Activated CD4-positive, alpha-beta T cell treated with anti-CD3 and anti-CD28 coated beads, Interleukin-2, amount 10 ng/mL, durations not matched to agents 24 days and 14 days (primary cell): ENCODE data around the gene BASP1. TPM values are rescaled to one million over a fixed set of nuclear protein-coding genes. Genes with fewer than 3 reads are reported as not detected.

ENCODE experiments used
- DNase-seq: peaks from one replicate; pipeline ENCODE4 v3.0.0; 2022
- H3K27ac Mint-ChIP-seq: one replicate; pipeline ENCODE4 v1.8.0; 2022; ENCODE audit warnings: mild to moderate bottlenecking, mixed read lengths
- H3K27me3 Mint-ChIP-seq: one replicate; pipeline ENCODE4 v1.8.0; 2022; ENCODE audit warnings: mixed read lengths
- H3K36me3 Mint-ChIP-seq: one replicate; pipeline ENCODE4 v1.8.0; 2022; ENCODE audit warnings: low read depth, mild to moderate bottlenecking, mixed read lengths
- H3K4me1 Mint-ChIP-seq: one replicate; pipeline ENCODE4 v1.8.0; 2021; ENCODE audit warnings: mixed read lengths
- H3K4me3 Mint-ChIP-seq: one replicate; pipeline ENCODE4 v1.8.0; 2022; ENCODE audit warnings: mild to moderate bottlenecking, moderate library complexity, mixed read lengths
- H3K9me3 Mint-ChIP-seq: one replicate; pipeline ENCODE4 v1.8.0; 2021; ENCODE audit warnings: mixed read lengths
- intact Hi-C: fragments of 100-400 bp; cut with micrococcal nuclease; formaldehyde crosslinking; loops from one replicate; pipeline ENCODE4 v1.15.1; 2023
- total RNA-seq: library from RNA; stranded (reverse); gene quantifications from 2 replicates; pipeline ENCODE4 v1.2.3, GENCODE V29; 2022

Gene BASP1, protein sequence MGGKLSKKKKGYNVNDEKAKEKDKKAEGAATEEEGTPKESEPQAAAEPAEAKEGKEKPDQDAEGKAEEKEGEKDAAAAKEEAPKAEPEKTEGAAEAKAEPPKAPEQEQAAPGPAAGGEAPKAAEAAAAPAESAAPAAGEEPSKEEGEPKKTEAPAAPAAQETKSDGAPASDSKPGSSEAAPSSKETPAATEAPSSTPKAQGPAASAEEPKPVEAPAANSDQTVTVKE
- 0.33 and 0.37 TPM in 2 replicates for total RNA-seq

DNA sequence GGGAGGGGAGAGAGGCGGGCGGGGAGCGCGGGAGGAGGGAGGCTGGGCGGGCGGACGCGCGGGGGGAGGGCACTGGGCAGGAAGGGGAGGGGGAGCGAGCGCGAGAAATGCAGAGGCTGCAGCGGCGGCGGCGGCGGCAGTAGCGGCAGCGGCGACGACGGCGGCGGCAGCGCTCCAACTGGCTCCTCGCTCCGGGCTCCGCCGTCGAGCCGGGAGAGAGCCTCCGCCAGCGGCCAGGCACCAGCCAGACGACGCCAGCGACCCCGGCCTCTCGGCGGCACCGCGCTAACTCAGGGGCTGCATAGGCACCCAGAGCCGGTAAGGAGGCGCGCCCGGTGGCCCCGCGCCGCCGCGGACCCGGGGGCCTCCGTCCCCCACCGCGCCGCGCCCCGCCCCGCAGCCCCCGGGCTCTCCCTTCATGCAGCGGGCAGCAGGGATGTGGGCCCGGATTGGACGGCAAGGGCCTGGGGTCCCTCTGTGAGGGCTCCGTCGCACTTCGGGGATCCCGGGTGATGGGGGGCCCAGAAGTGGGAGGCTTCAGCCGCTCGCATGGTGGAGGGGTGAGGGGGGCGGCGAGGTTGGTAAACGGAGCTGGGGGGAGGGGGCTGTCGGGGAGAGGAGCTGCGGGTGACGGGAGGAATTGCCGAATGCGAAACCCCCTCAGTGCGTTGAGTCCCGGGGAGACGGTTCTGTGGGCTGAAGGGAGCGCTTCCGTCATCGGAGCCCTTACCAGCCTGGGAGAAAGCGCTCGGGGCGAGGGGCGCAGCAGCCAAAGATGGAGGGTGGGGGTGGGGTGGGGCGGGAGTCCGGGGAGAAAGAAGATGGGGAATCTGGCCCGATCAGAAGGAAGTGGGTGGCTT is at the start of gene BASP1:
TSS of gene BASP1 (plus strand) at position 139 of the 860 bp plus-strand sequence. CDS start 57,586 bp downstream, outside the sequence.
- Mint-ChIP-seq H3K4me1 (peaks cover 6% of the 10 kb centered on the region), H3K27ac (no peak within 1 kb of the TSS), H3K4me3 (peak within 1 kb of the TSS; percentile 55), H3K27me3 (peaks cover 45% of the 10 kb centered on the region), H3K36me3 (peaks cover 3% of the 10 kb centered on the region), H3K9me3 (no peaks in the 10 kb centered on the region)
- intact Hi-C loops = no loop called here
- DNase-seq = peak; percentile 61

DNA sequence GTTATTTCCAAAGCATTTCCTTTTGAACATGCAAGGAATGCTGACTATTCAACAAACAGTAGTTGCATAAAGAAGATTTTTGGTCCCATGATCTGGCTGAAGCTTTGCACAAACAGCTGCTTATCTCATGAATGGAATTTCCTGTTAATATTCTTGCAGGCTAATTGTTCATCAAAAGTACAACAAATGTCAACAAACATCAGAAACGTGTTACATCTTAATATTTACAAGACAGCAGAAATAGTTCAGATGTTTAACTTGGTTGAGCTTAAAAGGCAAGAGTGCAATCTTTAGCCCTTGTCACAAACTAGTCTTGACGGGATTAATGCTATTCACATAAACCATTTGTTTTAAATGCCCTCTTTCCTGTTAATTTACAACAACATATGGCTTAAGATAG is 47.9 kb upstream of the BASP1 start:
- no peaks in the 10 kb centered on the region for H3K36me3 Mint-ChIP-seq
- intact Hi-C loops = no loop called here
- H3K4me3 Mint-ChIP-seq = no peak overlapping the region
- no peak overlapping the region for H3K27ac Mint-ChIP-seq
- DNase-seq = no peak
- H3K9me3 Mint-ChIP-seq = no peaks in the 10 kb centered on the region
- H3K27me3 Mint-ChIP-seq = no peaks in the 10 kb centered on the region
- no peaks in the 10 kb centered on the region for H3K4me1 Mint-ChIP-seq

DNA sequence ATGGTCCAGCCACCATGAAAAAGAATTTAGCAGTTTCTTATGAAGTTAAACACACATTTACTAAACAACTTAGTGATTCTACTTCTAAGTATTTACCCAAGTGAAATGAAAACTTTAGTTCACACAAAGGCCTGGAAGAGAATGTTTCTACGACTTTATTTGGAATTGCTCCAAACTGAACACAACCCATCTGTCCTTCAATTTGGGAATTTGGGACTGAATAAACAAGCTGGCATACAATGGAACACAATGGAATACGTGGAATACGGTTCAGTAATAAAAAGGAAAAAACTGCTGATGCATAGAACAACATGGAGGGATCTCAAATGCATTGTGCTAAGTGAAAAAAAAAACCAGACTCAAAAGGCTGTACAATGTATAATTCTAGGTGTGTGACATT is 44.6 kb upstream of the BASP1 start:
- intact Hi-C loops = no loop called here
- Mint-ChIP-seq H3K36me3 (no peaks in the 10 kb centered on the region), H3K4me3 (no peak overlapping the region), H3K4me1 (no peaks in the 10 kb centered on the region), H3K27me3 (no peaks in the 10 kb centered on the region), H3K9me3 (no peaks in the 10 kb centered on the region), H3K27ac (no peak overlapping the region)
- DNase-seq = no peak

DNA sequence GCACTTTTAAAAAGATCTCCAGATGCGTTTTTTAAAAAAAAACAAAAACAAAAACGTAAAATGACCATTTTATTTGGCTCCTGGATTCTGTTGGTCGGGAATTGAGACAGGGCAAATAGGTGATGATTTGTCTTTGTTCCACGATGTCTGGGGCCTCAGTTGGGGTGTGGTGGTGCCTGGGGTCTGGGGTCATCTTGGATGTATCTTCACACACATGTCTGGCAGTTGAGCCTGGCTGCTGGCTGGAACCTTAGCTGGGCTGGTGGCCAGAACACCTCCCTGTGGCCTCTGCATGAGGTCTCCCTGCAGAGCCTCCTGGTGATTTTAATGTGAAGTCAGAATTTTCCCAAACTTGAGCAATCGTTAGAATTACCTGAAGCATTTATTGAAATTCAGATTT is 42.5 kb upstream of the BASP1 start:
- no peak for DNase-seq
- Mint-ChIP-seq H3K9me3 (no peaks in the 10 kb centered on the region), H3K4me3 (no peak overlapping the region), H3K4me1 (no peaks in the 10 kb centered on the region), H3K27ac (no peak overlapping the region), H3K27me3 (no peaks in the 10 kb centered on the region), H3K36me3 (no peaks in the 10 kb centered on the region)
- intact Hi-C loops = no loop called here

DNA sequence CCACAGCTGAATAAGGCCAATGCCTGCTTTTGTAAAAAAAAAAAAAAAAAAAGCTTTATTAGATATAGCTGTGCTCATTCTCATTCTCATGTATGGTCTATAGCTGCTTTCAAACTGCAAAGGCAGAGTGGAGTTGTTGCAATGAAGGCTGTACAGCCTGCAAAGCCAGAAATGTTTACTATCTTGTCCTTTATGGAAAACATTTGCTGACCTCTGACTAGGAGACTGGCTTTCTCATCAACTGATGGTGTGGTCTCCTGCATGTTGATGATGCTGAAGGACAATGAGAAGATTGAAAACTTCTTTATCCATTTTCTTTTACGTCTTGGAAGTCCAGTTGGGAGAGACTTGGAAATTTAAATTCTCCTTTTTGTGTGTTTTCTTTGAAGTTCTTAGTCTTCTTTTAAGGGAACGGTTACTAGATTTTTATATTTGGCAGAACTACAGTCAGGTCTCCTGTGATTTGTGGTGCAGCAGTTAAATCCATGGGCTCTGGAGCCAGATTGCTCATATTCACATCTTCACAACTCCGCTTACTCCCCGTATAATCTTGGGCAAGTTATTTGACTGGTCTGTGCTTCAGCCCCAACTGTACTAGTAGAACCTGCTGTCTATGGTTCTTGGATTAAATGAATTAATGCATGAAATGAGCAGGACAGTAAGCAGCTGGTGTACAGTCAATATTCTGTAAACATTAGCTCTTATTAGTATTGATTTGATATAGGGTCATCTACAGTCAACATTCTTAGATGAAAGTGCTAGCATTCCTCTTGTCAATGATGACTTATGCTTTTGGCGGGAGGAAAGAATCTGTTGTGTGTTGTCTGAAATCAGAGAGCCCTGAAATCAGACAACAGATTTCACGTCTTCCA is 39.7 kb upstream of the BASP1 start:
- no peaks in the 10 kb centered on the region for H3K36me3 Mint-ChIP-seq
- no peaks in the 10 kb centered on the region for H3K9me3 Mint-ChIP-seq
- no peak for DNase-seq
- no peaks in the 10 kb centered on the region for H3K27me3 Mint-ChIP-seq
- intact Hi-C loops = no loop called here
- no peak overlapping the region for H3K27ac Mint-ChIP-seq
- H3K4me1 Mint-ChIP-seq = no peaks in the 10 kb centered on the region
- H3K4me3 Mint-ChIP-seq = no peak overlapping the region

DNA sequence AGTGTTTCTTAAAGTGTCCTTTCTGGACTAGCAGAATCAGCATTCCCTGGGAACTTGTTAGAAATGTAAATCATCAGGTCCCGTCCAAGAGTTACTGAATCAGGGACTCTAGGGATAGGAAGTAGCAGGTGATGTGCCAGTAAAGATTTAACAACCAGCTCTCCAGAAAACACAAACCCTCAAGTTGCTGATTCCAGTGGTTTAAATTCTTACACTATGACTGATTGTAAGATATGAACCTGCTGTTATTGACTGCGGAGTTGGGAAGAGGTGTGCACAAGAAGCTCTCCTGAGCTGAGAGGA is 39.1 kb upstream of the BASP1 start:
- no peaks in the 10 kb centered on the region for H3K4me1 Mint-ChIP-seq
- no peak for DNase-seq
- no peak overlapping the region for H3K27ac Mint-ChIP-seq
- H3K36me3 Mint-ChIP-seq = no peaks in the 10 kb centered on the region
- H3K4me3 Mint-ChIP-seq = no peak overlapping the region
- intact Hi-C loops = no loop called here
- H3K9me3 Mint-ChIP-seq = no peaks in the 10 kb centered on the region
- H3K27me3 Mint-ChIP-seq = no peaks in the 10 kb centered on the region

DNA sequence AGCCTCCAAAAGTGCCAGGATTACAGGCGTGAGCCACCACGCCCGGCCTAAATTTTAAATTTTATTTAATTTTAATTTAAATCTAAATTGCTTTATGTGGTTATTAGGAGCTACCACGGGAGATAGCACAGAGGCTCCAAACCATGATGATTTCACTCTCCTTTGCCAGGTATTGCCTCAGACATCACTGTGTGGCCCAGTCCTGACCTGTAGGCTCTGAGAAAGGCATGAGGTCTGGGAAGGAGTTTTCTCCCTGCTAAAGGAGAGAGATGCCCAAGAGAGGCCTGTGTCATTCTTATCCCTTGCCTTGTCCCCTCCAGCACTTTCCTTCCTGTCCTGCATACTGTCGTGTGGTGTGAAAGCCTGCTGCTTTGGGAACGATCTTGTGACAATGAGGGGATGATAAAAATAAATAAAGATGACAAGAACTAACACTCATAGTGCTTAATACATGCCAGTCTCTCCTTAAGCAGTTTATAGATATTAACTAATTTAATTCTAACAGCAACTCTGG is 37.0 kb upstream of the BASP1 start:
- Mint-ChIP-seq H3K36me3 (no peaks in the 10 kb centered on the region), H3K4me3 (no peak overlapping the region), H3K9me3 (no peaks in the 10 kb centered on the region), H3K27ac (no peak overlapping the region), H3K27me3 (no peaks in the 10 kb centered on the region), H3K4me1 (no peaks in the 10 kb centered on the region)
- DNase-seq = no peak
- intact Hi-C loops = no loop called here

DNA sequence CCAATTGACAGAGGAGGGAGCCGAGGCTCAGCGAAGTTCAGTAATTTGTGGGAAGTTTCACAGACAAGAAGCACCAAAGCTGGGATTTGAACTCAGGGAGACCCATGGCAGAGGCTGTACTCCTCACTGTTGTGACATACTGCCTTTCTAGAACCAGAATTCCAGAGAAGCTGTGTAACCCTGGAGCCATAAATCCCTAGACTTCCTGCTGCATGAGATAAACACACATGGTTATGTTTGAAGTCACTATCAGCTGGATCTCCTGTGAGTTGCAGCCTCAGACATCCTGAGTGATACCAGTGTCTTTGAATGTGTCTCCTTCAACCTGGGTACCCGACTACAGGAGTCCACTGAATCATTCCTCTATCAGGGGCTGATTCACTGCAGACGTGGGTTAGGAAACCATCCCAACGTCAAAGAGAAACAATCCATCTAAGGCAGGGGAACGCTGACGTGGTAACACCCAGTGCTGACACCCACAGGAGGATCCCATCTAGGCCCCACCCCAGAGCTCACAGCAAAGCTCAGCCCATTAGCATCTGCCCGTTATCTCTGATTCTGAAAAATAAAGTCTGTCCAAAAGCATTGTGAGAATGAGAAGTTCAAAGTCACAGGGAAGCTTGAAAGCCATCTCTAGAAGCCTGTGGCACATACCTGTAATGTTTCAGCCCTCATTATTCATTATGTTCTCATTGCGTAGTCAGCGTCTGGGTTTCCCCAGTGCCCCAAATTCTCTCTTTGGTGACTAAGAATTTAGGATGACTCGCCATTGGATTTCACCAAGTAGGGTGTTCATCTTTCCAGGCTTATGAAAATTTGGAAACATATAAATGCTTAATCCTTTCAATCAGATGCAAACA is 36.3 kb upstream of the BASP1 start:
- Mint-ChIP-seq H3K36me3 (no peaks in the 10 kb centered on the region), H3K27ac (no peak overlapping the region), H3K27me3 (no peaks in the 10 kb centered on the region), H3K4me3 (no peak overlapping the region), H3K9me3 (no peaks in the 10 kb centered on the region), H3K4me1 (no peaks in the 10 kb centered on the region)
- intact Hi-C loops = no loop called here
- DNase-seq = no peak

DNA sequence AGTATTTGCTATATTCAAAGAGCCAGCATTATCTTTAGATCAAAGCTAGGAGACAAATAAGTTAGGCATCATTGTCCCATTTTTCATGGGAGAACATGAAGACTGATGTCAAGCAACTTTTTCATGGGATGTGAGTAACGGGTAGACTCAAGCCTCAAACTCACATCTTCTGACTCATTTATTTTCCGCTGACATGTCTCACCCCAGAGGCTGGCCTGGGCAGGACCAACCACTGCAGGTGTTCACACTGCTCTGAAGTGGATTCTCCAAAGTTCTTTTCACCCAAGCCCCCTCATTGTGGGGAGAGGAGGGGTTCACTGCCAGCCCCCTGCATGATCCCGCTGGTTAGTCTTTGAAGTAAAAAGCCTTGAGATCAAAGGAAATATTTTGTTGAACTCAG is 34.9 kb upstream of the BASP1 start:
- Mint-ChIP-seq H3K36me3 (no peaks in the 10 kb centered on the region), H3K27me3 (no peaks in the 10 kb centered on the region), H3K27ac (no peak overlapping the region), H3K4me3 (no peak overlapping the region), H3K4me1 (no peaks in the 10 kb centered on the region), H3K9me3 (no peaks in the 10 kb centered on the region)
- intact Hi-C loops = no loop called here
- no peak for DNase-seq

DNA sequence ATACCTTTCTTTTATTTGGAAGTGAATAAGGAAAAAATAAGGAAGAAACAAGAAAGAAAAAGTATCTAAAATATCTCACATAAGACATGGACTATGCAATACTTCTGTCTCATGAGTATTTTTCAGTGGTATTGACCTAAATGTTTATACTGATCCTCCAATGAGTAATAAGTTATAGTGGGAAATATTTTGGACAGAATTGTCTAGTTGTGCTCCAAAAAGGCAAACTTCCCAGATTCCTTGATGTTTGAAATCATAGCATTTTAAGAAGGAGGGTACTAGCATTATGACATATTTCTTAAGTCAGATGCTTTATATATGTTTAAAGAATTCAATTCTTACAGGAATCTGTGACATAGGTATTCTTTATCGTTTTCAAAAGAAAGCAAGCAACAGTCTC is 34.5 kb upstream of the BASP1 start:
- Mint-ChIP-seq H3K27me3 (no peaks in the 10 kb centered on the region), H3K27ac (no peak overlapping the region), H3K36me3 (no peaks in the 10 kb centered on the region), H3K4me1 (no peaks in the 10 kb centered on the region), H3K4me3 (no peak overlapping the region), H3K9me3 (no peaks in the 10 kb centered on the region)
- no peak for DNase-seq
- intact Hi-C loops = no loop called here

DNA sequence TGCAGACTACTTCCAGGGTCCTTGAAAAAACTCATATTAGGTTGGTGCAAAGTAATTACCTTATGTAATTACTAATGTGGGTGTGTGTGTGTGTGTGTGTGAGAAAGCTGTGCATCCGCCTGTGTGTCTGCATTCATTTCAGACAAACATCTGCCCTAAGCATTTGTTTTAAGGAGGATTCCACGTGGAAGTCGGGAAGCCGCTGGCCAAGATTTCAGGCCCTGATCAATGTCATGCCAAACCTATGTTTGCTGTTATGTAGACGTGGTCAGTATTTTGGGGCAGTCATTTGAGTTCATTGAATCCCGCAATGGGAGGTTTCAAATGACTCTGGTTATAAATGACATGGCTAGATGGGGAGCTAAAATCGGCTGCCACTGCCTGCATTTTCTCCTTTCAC is 33.6 kb upstream of the BASP1 start:
- Mint-ChIP-seq H3K4me3 (no peak overlapping the region), H3K27me3 (no peaks in the 10 kb centered on the region), H3K9me3 (no peaks in the 10 kb centered on the region), H3K36me3 (no peaks in the 10 kb centered on the region), H3K27ac (no peak overlapping the region), H3K4me1 (no peaks in the 10 kb centered on the region)
- intact Hi-C loops = no loop called here
- DNase-seq = no peak

DNA sequence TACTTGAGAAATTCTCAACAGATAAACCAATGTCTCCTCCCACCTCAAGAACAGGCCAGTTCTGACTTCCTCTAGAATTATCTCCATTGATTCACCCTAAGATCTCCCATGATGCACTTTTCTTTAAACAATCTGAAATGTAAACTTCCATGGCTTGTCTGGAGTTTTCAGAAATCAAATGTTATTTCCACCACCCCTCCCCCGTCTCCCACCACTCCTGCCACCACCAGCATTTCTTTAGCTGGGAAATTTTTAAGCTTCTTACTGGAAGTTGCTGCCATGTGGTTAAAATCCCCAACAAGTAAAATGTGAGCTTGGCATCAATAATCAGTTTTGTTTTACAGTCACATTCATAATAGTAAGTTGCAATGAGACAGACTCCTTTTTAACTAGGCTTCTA is 32.8 kb upstream of the BASP1 start:
- no peaks in the 10 kb centered on the region for H3K9me3 Mint-ChIP-seq
- intact Hi-C loops = no loop called here
- H3K27me3 Mint-ChIP-seq = no peaks in the 10 kb centered on the region
- H3K36me3 Mint-ChIP-seq = no peaks in the 10 kb centered on the region
- no peak overlapping the region for H3K27ac Mint-ChIP-seq
- no peak overlapping the region for H3K4me3 Mint-ChIP-seq
- H3K4me1 Mint-ChIP-seq = no peaks in the 10 kb centered on the region
- DNase-seq = no peak

DNA sequence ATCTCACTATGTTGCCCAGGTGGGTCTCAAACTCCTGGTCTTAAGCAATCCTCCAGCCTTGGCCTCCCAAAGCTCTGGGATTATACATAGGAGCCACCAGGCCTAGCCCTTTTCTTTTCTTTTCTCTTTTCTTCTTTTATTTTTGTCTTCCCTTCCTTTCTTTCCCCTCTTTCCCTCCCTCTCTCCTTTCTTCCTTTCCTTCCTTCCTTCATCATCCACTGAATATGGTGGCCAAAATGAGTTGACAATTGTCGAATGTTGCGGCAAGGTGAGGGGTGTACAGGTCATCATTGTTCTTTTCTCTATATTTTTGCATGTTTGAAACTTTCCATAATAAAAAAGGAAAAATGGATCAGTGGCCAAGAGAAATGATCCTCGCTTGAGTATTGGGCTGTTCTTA is 32.1 kb upstream of the BASP1 start:
- intact Hi-C loops = no loop called here
- Mint-ChIP-seq H3K4me3 (no peak overlapping the region), H3K9me3 (no peaks in the 10 kb centered on the region), H3K4me1 (no peaks in the 10 kb centered on the region), H3K27me3 (no peaks in the 10 kb centered on the region), H3K36me3 (no peaks in the 10 kb centered on the region), H3K27ac (no peak overlapping the region)
- no peak for DNase-seq
